ENCODE results near the gene OPCML.

The OPCML gene

GRCh38 chr11:133271206-133271605 is 261.1 kb downstream of the OPCML start:
- DNase-seq, result no peak

GRCh38 chr11:133269267-133269666 is 263.0 kb downstream of the OPCML start:
- no peak for DNase-seq

- DNase-seq, result no peak
Measured at GRCh38 chr11:133266986-133267385, 265.3 kb downstream of the OPCML start.

GRCh38 chr11:133265530-133266035 is 266.7 kb downstream of the OPCML start:
- no peak for DNase-seq

GRCh38 chr11:133263332-133263731 is 269.0 kb downstream of the OPCML start:
- no peak for DNase-seq

- DNase-seq, result no peak
Measured at GRCh38 chr11:133258751-133259150, 273.6 kb downstream of the OPCML start.

- no peak for DNase-seq
Measured at GRCh38 chr11:133254601-133255000, 277.7 kb downstream of the OPCML start.

- DNase-seq, result no peak
Measured at GRCh38 chr11:133253570-133253969, 278.7 kb downstream of the OPCML start.

GRCh38 chr11:133251841-133252240 is 280.5 kb downstream of the OPCML start:
- DNase-seq, result no peak

GRCh38 chr11:133249530-133249929 is 282.8 kb downstream of the OPCML start:
- no peak for DNase-seq

GRCh38 chr11:133249065-133249464 is 283.2 kb downstream of the OPCML start:
- no peak for DNase-seq

- no peak for DNase-seq
Measured at GRCh38 chr11:133243832-133244231, 288.5 kb downstream of the OPCML start.

GRCh38 chr11:133240908-133241655 is 291.2 kb downstream of the OPCML start:
- no peak for DNase-seq

- no peak for DNase-seq
Measured at GRCh38 chr11:133239575-133239974, 292.7 kb downstream of the OPCML start.

- no peak for DNase-seq
Measured at GRCh38 chr11:133238495-133238894, 293.8 kb downstream of the OPCML start.

GRCh38 chr11:133238027-133238426 is 294.3 kb downstream of the OPCML start:
- DNase-seq, result no peak

- no peak for DNase-seq
Measured at GRCh38 chr11:133235381-133235780, 296.9 kb downstream of the OPCML start.

- no peak for DNase-seq
Measured at GRCh38 chr11:133234883-133235282, 297.4 kb downstream of the OPCML start.

- DNase-seq, result no peak
Measured at GRCh38 chr11:133232665-133233064, 299.6 kb downstream of the OPCML start.

- DNase-seq, result no peak
Measured at GRCh38 chr11:133230431-133230830, 301.9 kb downstream of the OPCML start.

GRCh38 chr11:133228471-133229329 is 303.6 kb downstream of the OPCML start:
- DNase-seq, result peak; percentile 89

GRCh38 chr11:133227632-133228111 is 304.6 kb downstream of the OPCML start:
- peak; percentile 29 for DNase-seq

GRCh38 chr11:133224271-133224670 is 308.0 kb downstream of the OPCML start:
- DNase-seq, result no peak
